Smooth muscle cell (in vitro differentiated cells): Measurements from ENCODE around the gene FAM25G. TPM values are rescaled to one million over a fixed set of nuclear protein-coding genes. Genes with fewer than 3 reads are reported as not detected.

Source experiments
- DNase-seq: peaks from one replicate; lab custom pipeline; 2025; ENCODE audit not compliant: unreplicated experiment; lab: John Stamatoyannopoulos, UW
- H2AFZ ChIP-seq: fragments of 200-600 bp; sonication (generic); 2 replicates; pipeline ENCODE4 v1.6.0; 2016; ENCODE audit warnings: antibody characterized with exemption, low read depth, mild to moderate bottlenecking
- H3F3A ChIP-seq: fragments of 200-600 bp; sonication (generic); 2 replicates; pipeline ENCODE4 v1.6.0; 2017; ENCODE audit warnings: antibody characterized with exemption, low read depth
- H3K27ac ChIP-seq: fragments of 200-600 bp; sonication (generic); 2 replicates; pipeline ENCODE4 v1.5.1; 2016; ENCODE audit warnings: low read depth, mild to moderate bottlenecking
- H3K27me3 ChIP-seq: fragments of 200-600 bp; sonication (generic); 2 replicates; pipeline ENCODE4 v1.6.1; 2016; ENCODE audit warnings: low read depth, mild to moderate bottlenecking
- H3K36me3 ChIP-seq: fragments of 200-600 bp; sonication (generic); 2 replicates; pipeline ENCODE4 v1.5.1; 2016; ENCODE audit warnings: low read depth
- H3K4me1 ChIP-seq: fragments of 200-600 bp; sonication (generic); 2 replicates; pipeline ENCODE4 v1.5.1; 2016; ENCODE audit warnings: low read depth
- H3K4me2 ChIP-seq: fragments of 200-600 bp; sonication (generic); 2 replicates; pipeline ENCODE4 v1.6.0; 2016; ENCODE audit warnings: mild to moderate bottlenecking
- H3K4me3 ChIP-seq: fragments of 200-600 bp; sonication (generic); 2 replicates; pipeline ENCODE4 v1.5.1; 2016; ENCODE audit warnings: mild to moderate bottlenecking
- H3K79me2 ChIP-seq: fragments of 200-600 bp; sonication (generic); 2 replicates; pipeline ENCODE4 v1.6.0; 2016; ENCODE audit warnings: low read depth, mild to moderate bottlenecking
- H3K9ac ChIP-seq: fragments of 200-600 bp; sonication (generic); 2 replicates; pipeline ENCODE4 v1.6.0; 2016; ENCODE audit warnings: low read depth
- H3K9me3 ChIP-seq: fragments of 200-600 bp; sonication (generic); replicated peaks from 2 replicates; pipeline ENCODE4 v1.5.1; 2016; ENCODE audit warnings: low read depth
- H4K20me1 ChIP-seq: fragments of 200-600 bp; sonication (generic); 2 replicates; pipeline ENCODE4 v1.6.0; 2016; ENCODE audit warnings: low read depth
- CTCF ChIP-seq: fragments of 200-600 bp; sonication (generic); IDR thresholded peaks from 2 replicates; pipeline ENCODE4 v1.5.1; 2017; ENCODE audit warnings: borderline replicate concordance, mild to moderate bottlenecking, antibody characterized with exemption; ENCODE audit not compliant: insufficient read depth, poor library complexity, severe bottlenecking
- WGBS: methylation state at CpG from one replicate; pipeline ENCODE4 v1.1.7; 2016; ENCODE audit warnings: low lambda C conversion rate; 5-methylcytosine and 5-hydroxymethylcytosine counted together
- polyA plus RNA-seq: library from polyadenylated mRNA; unstranded; fragments of >200 nt; fragmentation: Nextera tagmentation; extraction: Ambion mirVana; gene quantifications from 2 replicates; pipeline ENCODE4 v1.2.1, GENCODE V29; 2016
- total RNA-seq: library from RNA; depleted of rRNA; stranded (reverse); fragments of >200 nt; gene quantifications from 2 replicates; pipeline ENCODE4 v1.2.3, GENCODE V29; 2014

The FAM25G gene
- total and polyA plus RNA-seq, 2 experiments from 2014 or later, result not detected

DNA sequence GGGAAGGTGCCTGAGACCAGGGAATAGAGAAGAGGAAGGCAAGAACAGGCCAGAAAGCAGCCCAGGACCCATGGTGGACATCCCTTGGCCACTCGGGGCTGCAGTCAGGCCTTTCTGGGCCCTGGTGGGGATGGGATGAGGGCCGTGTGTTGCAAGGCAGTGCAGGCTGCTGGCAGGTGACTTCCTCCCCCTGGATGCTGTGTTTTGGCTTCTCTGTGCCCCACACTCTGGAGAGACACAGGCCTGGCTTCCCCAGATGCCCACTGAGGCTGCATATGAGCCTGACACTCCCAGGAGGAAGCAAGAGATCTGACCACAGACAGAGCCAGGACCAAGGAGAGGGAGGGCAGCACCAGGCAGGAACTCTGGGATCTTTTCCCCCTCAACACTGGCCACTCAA is 47.5 kb downstream of the FAM25G start:
- Histone ChIP-seq H4K20me1 (no peaks in the 10 kb centered on the region), H2AFZ (no peak overlapping the region), H3K4me3 (no peak overlapping the region), H3K9me3 (peaks cover 2% of the 10 kb centered on the region), H3K27me3 (no peaks in the 10 kb centered on the region), H3K79me2 (no peaks in the 10 kb centered on the region), H3K9ac (no peak overlapping the region), H3K4me1 (no peaks in the 10 kb centered on the region), H3F3A (no peaks in the 10 kb centered on the region), H3K36me3 (no peaks in the 10 kb centered on the region), H3K4me2 (no peak overlapping the region), H3K27ac (no peak overlapping the region)
- TF ChIP-seq CTCF, result no peak
- no peak for DNase-seq
- 100% methylated on average over 1 of the region's 2 CpGs for WGBS

DNA sequence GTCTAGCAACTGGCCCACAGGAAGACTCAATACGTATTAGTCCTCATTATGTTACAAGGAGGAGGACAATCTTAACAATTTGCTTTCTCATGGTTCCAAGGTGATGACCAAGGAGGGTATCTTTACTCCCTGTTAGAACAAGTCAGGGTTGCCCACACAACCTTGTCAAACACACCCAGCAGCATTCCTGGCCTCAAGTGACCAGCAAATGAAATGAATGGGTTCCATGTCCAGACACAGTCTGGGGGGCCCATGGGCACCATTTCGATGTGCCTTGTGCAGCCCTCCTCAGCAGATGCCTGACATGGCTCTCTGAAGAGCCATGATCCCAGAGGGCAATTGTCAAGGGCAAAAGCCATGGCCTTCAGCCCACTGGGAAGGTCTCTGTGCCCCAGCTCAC is 48.4 kb downstream of the FAM25G start:
- Histone ChIP-seq H3K4me1 (no peaks in the 10 kb centered on the region), H3K27me3 (no peaks in the 10 kb centered on the region), H3K27ac (no peak overlapping the region), H4K20me1 (no peaks in the 10 kb centered on the region), H3K9me3 (peaks cover 2% of the 10 kb centered on the region), H3K4me2 (no peak overlapping the region), H3K9ac (no peak overlapping the region), H3K36me3 (no peaks in the 10 kb centered on the region), H3F3A (no peaks in the 10 kb centered on the region), H3K4me3 (no peak overlapping the region), H2AFZ (no peak overlapping the region), H3K79me2 (no peaks in the 10 kb centered on the region)
- WGBS, result 76% methylated on average over 2 of the region's 2 CpGs
- no peak for DNase-seq
- TF ChIP-seq CTCF, result no peak

- Histone ChIP-seq H3K9me3 (peaks cover 2% of the 10 kb centered on the region), H3K9ac (no peak overlapping the region), H3F3A (no peaks in the 10 kb centered on the region), H3K4me3 (no peak overlapping the region), H3K27me3 (no peaks in the 10 kb centered on the region), H2AFZ (no peak overlapping the region), H3K27ac (no peak overlapping the region), H4K20me1 (no peaks in the 10 kb centered on the region), H3K79me2 (no peaks in the 10 kb centered on the region), H3K36me3 (no peaks in the 10 kb centered on the region), H3K4me1 (no peaks in the 10 kb centered on the region), H3K4me2 (no peak overlapping the region)
- 92% methylated on average over 5 of the region's 5 CpGs for WGBS
- no peak for DNase-seq
- TF ChIP-seq CTCF, result no peak
Observed at GRCh38 chr10:47442351-47442750, 49.1 kb downstream of the FAM25G start.

GRCh38 chr10:47441938-47442337 is 49.6 kb downstream of the FAM25G start:
- Histone ChIP-seq H2AFZ (no peak overlapping the region), H3K9ac (no peak overlapping the region), H3K4me3 (no peak overlapping the region), H3K79me2 (no peaks in the 10 kb centered on the region), H3K9me3 (peaks cover 2% of the 10 kb centered on the region), H3K36me3 (no peaks in the 10 kb centered on the region), H3K4me2 (no peak overlapping the region), H3K27ac (no peak overlapping the region), H3K27me3 (no peaks in the 10 kb centered on the region), H4K20me1 (no peaks in the 10 kb centered on the region), H3K4me1 (no peaks in the 10 kb centered on the region), H3F3A (no peaks in the 10 kb centered on the region)
- DNase-seq, result no peak
- WGBS, result 87% methylated on average over 4 of the region's 4 CpGs
- TF ChIP-seq CTCF, result no peak
